Measurements from ENCODE around the gene SERINC3. TPM values are rescaled to one million over a fixed set of nuclear protein-coding genes. Genes with fewer than 3 reads are reported as not detected.

SERINC3 gene
- total and polyA plus RNA-seq, 2 of the 13 experiments (the other 11 are each of a cell fraction or from before 2014, with no cell fraction given): 82.0 to 226 TPM

DNA sequence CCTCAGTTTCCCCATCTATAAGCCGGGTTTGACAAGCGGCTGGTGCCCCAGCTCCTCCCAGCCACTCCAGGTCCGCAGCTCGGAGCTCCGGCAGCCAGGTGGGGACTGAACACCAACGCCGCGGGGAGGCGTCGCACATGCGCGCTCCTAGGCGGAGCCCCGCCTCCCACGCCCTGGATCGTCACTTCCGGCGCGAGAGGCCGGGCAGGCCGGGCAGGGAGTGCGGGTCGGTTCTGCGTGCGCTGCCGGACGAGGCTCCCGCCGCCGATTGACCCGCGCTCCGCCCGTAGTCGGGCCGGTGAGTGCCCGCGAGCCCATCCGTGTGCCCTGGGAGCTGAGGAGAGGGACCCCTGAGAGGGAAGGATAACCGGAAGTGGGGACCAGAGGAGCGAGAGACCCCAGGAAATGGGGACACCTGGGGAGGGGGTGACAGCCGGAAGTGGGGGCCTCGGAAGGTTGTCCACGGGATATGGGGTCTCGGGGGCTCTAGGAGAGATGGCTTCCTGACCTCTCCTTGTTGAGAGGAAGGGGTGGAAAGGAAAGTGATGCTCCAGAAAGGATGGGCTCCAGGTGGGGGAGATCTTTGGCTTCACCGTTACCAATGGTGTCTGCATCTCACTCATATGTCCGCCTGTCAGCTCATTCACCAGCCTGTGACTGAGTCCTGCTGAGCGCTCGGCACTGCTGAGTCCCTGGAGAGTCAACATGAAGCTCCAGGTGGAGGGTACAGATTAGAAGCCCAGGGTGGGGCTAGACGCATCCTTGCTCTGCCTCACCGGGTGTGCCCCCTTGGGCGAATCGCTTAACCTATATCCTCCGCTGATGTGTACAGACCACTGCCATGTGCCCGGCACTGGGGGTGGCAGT, 45.9 kb downstream of the SERINC3 start, which contains the start of gene TTPAL (continued):
- TF ChIP-seq PRMT3 (CRISPR knock-in tag; IDR thresholded peaks at IDR 0.05; ENCODE audit: borderline replicate concordance, low read depth): no peak
- TF ChIP-seq CREB1 (IDR thresholded peaks at IDR 0.05): peak; percentile 93
- peak; percentile 91 for TF ChIP-seq CREB1 (CRISPR knock-in tag; IDR thresholded peaks at IDR 0.05)
- TF ChIP-seq, protein P1, sequence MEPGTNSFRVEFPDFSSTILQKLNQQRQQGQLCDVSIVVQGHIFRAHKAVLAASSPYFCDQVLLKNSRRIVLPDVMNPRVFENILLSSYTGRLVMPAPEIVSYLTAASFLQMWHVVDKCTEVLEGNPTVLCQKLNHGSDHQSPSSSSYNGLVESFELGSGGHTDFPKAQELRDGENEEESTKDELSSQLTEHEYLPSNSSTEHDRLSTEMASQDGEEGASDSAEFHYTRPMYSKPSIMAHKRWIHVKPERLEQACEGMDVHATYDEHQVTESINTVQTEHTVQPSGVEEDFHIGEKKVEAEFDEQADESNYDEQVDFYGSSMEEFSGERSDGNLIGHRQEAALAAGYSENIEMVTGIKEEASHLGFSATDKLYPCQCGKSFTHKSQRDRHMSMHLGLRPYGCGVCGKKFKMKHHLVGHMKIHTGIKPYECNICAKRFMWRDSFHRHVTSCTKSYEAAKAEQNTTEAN (CRISPR knock-in tag; conservative IDR thresholded peaks at IDR 0.05): peak; percentile 73; the same call in 1 of the 2 replicates
- peak; percentile 99 for TF ChIP-seq NRL (CRISPR knock-in tag; IDR thresholded peaks at IDR 0.05; ENCODE audit: borderline replicate concordance)
- TF ChIP-seq, protein P2, sequence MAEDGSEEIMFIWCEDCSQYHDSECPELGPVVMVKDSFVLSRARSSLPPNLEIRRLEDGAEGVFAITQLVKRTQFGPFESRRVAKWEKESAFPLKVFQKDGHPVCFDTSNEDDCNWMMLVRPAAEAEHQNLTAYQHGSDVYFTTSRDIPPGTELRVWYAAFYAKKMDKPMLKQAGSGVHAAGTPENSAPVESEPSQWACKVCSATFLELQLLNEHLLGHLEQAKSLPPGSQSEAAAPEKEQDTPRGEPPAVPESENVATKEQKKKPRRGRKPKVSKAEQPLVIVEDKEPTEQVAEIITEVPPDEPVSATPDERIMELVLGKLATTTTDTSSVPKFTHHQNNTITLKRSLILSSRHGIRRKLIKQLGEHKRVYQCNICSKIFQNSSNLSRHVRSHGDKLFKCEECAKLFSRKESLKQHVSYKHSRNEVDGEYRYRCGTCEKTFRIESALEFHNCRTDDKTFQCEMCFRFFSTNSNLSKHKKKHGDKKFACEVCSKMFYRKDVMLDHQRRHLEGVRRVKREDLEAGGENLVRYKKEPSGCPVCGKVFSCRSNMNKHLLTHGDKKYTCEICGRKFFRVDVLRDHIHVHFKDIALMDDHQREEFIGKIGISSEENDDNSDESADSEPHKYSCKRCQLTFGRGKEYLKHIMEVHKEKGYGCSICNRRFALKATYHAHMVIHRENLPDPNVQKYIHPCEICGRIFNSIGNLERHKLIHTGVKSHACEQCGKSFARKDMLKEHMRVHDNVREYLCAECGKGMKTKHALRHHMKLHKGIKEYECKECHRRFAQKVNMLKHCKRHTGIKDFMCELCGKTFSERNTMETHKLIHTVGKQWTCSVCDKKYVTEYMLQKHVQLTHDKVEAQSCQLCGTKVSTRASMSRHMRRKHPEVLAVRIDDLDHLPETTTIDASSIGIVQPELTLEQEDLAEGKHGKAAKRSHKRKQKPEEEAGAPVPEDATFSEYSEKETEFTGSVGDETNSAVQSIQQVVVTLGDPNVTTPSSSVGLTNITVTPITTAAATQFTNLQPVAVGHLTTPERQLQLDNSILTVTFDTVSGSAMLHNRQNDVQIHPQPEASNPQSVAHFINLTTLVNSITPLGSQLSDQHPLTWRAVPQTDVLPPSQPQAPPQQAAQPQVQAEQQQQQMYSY (CRISPR knock-in tag; IDR thresholded peaks at IDR 0.05): peak; percentile 93
- TF ChIP-seq ZBTB20 (CRISPR knock-in tag; IDR thresholded peaks at IDR 0.05; ENCODE audit: borderline replicate concordance, low read depth): no peak
- peak; percentile 79 for TF ChIP-seq FOXA3 (CRISPR knock-in tag; IDR thresholded peaks at IDR 0.05)
- peak; percentile 26; the same call in 1 of the 2 replicates for TF ChIP-seq ZNF180 (CRISPR knock-in tag; IDR thresholded peaks at IDR 0.05; ENCODE audit: borderline replicate concordance, low read depth)
- TF ChIP-seq SNAPC2 (CRISPR knock-in tag; IDR thresholded peaks at IDR 0.05): peak; percentile 98
- TF ChIP-seq LCORL (IDR thresholded peaks at IDR 0.05): no peak
- peak; percentile 87 for TF ChIP-seq LCORL (CRISPR knock-in tag; IDR thresholded peaks at IDR 0.05)
- peak; percentile 98 for TF ChIP-seq PHF20 (CRISPR knock-in tag; IDR thresholded peaks at IDR 0.05)
- TF ChIP-seq TCF7L2 (IDR thresholded peaks at IDR 0.05; ENCODE audit: low read depth, low read length): no peak
- TF ChIP-seq, protein P3, sequence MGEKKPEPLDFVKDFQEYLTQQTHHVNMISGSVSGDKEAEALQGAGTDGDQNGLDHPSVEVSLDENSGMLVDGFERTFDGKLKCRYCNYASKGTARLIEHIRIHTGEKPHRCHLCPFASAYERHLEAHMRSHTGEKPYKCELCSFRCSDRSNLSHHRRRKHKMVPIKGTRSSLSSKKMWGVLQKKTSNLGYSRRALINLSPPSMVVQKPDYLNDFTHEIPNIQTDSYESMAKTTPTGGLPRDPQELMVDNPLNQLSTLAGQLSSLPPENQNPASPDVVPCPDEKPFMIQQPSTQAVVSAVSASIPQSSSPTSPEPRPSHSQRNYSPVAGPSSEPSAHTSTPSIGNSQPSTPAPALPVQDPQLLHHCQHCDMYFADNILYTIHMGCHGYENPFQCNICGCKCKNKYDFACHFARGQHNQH (CRISPR knock-in tag; IDR thresholded peaks at IDR 0.05): peak; percentile 96
- TF ChIP-seq ELF1 (CRISPR knock-in tag; IDR thresholded peaks at IDR 0.05): peak; percentile 87
- peak; percentile 97 for TF ChIP-seq ZNF343 (CRISPR knock-in tag; IDR thresholded peaks at IDR 0.05)
- TF ChIP-seq STAG1 (CRISPR knock-in tag; IDR thresholded peaks at IDR 0.05): peak; percentile 62
- TF ChIP-seq, protein P4, sequence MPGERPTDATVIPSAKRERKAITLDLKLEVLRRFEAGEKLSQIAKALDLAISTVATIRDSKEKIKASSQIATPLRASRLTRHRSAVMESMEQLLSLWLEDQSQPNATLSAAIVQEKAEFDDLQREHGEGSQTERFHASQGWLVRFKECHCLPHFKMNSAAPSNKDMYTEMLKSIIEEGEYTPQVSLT (CRISPR knock-in tag; IDR thresholded peaks at IDR 0.05; ENCODE audit: borderline replicate concordance, low read depth): no peak
- peak; percentile 99 for TF ChIP-seq ZNF337 (CRISPR knock-in tag; IDR thresholded peaks at IDR 0.05; ENCODE audit: borderline replicate concordance, low read depth)
- peak; percentile 79; the same call in 1 of the 2 replicates for TF ChIP-seq CHCHD3 (CRISPR knock-in tag; IDR thresholded peaks at IDR 0.05)
- TF ChIP-seq, protein P5, sequence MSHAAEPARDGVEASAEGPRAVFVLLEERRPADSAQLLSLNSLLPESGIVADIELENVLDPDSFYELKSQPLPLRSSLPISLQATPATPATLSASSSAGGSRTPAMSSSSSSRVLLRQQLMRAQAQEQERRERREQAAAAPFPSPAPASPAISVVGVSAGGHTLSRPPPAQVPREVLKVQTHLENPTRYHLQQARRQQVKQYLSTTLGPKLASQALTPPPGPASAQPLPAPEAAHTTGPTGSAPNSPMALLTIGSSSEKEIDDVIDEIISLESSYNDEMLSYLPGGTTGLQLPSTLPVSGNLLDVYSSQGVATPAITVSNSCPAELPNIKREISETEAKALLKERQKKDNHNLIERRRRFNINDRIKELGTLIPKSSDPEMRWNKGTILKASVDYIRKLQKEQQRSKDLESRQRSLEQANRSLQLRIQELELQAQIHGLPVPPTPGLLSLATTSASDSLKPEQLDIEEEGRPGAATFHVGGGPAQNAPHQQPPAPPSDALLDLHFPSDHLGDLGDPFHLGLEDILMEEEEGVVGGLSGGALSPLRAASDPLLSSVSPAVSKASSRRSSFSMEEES (CRISPR knock-in tag; IDR thresholded peaks at IDR 0.05): peak; percentile 89
